Stimulated activated CD4-positive, alpha-beta T cell treated with anti-CD3 and anti-CD28 coated beads, TNF-alpha, amount 100 ng/mL, for 48 hours (primary cell): ENCODE results near the gene POLA1.
A peak's percentile ranks its signal among the peaks of the same experiment; 100 is the strongest.
"Not testable (repeated sequence)": the region's sequence is repeated elsewhere in the genome, so short reads cannot be mapped to it uniquely, and the experiment has no call there.

Experiments
- DNase-seq, 3 donors: peaks; one replicate each; pipeline ENCODE4 v3.0.0-alpha.2; 2020; ENCODE audit warnings: low read depth in 3 of 3

POLA1 gene

DNA sequence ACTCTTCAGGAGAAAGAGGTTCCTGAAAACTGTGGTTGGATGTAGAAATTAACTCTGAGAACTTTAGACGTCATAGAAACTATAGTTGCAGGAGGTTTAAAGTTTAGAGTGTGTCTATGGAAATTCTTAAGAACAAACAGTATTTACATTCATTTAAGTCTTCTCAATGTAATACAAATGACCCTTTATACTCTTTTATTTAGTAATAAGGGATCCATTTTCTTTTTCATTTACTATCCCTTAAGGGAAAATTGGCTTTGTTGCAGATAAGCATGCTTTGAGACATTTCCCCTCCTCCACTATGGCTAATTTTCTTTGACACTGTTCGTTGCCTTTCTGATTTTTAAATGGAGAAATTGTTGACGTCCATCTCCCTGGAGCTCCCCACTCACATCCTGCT lies 96.4 kb downstream of the POLA1 start:
- DNase-seq: no peak

DNA sequence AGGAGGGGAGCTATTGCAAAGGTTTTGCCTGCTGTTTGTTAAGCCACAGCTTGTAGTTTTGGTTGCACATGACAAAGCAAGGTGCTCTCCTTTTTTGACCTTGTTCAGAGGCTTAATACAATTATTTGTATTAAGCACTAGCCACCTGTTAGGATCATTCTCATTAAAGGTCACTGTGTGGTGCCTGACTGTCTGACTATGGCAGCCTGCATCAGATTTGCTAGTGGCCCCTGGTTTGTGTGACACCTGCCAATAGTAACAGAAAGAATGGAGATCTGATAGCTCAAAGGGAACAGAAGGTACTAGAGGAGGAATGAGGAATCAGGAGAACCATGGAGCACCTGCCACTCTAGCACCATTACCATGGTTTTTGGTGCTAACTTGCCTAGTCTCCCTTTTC lies 102.5 kb downstream of the POLA1 start:
- no peak for DNase-seq

DNA sequence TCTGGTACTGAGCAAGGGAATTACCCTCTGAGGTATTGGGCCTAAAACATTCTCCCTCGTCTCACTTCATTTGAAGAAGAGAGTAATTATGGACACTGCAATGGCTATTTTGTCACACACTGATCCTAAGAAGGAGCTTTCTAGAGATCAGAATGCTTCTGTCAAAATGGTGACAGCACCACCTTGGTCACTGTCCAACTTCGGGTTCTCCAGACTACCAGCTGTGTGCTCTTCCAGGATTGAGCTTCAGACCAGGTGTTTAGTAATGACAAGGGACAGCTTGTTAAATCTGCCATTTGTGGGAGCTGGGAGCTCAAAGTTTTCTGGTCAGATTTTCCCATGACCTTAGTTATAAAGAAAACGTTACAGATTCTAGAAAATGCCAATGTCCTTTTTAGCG lies 105.4 kb downstream of the POLA1 start:
- DNase-seq: no peak

DNA sequence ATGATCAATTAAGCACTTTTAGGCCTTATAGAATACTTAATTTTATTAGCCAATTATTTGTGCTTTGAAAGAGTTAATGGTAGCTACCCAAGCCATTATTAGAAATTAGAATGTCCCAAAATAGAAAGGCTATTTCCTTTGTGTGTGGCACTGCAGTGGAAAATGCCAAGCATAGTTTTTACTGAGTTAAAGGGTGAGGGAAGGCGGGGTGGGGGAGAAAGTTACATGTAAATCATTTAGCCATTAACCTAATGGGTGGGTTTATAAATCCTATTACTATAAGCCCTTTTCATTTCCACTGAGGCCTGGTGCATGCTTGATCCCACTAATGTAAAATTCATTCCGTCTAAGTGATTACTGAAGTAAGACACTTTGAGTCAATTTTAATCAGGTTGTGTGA lies 105.8 kb downstream of the POLA1 start:
- DNase-seq: no peak

DNA sequence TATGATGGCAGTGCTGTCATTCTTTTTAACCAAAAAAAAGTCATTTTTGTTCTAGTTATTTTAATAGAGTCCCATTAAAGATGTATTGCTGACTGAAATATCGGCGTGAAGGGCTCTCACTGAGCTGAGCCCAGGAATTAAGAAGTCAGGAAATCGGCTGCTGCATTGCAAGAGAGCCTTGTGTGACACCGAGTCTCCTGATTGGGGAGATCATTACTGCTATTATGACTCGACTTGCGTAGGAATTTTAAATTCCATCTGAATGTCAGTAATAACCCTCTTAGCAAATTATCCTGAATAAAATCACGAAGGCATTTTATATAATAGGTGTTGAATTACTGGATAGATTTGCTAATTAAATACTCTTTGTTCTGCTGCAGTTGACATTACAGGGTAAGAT lies 111.5 kb downstream of the POLA1 start:
- DNase-seq: no peak

DNA sequence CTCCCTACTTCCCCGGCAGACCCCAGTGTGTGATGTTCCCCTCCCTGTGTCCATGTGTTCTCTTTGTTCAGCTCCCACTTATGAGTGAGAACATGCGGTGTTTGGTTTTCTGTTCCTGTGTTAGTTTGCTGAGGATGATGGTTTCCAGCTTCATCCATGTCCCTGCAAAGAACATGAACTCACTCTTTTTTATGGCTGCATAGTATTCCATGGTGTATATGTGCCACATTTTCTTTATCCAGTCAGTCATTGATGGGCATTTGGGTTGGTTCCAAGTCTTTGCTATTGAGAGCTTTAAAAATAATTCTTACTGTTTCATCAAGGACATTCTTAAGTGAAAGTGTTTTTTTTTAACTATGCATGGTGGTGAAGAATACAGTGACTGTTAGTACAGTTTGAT lies 126.1 kb downstream of the POLA1 start:
- DNase-seq: not testable (repeated sequence)

DNA sequence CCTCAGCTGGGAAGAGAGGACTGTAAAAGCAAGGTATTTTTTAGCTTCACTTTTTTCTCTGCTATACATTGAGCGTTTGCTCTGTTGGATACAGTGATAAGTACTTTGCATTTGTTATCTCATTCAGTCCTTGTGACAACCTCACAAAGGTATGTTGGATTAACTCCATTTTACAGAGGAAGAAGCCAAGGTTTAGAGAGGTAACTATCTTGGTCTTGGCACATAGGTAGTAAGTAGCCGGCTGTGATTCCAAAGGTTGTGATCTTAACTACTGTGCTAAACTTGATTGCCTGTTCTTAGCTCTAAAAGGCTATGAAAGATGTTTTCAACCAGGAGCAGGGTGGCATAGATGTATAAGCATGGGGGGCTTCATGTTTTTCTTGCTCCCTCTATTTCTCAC lies 134.4 kb downstream of the POLA1 start:
- no peak for DNase-seq

DNA sequence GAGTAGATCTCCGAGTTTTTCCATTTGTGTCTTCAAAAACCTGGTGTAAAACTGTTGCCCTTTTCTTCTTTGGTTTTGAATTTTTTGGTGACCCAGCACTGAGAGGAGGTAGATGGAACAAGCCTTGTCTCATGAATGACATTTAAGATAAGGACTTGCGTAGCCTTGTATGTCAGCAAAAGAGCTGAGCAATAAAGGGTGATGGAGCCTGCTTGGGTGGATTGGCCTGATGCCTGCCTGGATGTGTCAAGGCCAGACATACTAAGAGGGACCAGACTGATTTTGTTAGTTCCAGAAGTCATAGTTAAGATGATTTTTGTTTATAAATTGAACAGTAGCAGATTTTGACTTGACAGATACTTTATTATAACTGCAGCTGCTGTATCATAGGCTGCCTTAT lies 134.9 kb downstream of the POLA1 start:
- DNase-seq: no peak

DNA sequence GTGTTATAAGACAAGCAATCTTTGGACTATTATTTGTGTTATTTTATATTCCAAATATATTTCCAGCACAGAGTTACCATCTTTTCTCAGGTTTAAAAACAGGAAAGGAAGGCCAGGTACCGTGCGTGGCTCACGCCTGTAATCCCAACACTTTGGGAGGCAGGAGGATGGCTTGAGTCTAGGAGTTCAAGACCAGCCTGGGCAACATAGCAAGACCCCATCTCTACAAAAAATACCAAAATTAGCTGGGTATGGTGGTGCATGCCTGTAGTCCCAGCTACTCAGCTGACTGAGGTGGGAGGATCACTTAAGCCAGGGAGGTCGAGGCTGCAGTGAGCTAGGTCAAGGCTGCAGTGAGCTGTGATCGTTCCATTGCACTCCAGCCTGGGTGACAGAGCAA lies 140.0 kb downstream of the POLA1 start:
- DNase-seq: no peak

DNA sequence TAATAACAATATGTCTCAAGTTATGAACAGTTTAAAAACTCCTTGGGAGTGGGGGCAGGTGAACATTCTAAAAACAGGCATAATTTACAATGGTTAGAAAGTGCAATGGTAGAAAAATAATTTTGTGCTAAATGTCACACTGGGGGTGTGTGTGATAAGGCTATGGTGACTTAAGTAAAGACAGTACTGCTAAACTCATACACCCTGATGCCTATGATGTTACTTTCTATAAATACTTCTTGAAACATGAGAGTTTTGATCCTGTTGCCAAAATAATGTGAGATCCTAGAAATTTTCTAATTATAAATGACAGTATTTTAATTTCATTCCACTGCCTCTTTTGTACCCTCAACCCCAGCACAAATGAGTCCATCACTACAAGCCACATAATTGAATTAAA lies 144.2 kb downstream of the POLA1 start:
- no peak for DNase-seq

DNA sequence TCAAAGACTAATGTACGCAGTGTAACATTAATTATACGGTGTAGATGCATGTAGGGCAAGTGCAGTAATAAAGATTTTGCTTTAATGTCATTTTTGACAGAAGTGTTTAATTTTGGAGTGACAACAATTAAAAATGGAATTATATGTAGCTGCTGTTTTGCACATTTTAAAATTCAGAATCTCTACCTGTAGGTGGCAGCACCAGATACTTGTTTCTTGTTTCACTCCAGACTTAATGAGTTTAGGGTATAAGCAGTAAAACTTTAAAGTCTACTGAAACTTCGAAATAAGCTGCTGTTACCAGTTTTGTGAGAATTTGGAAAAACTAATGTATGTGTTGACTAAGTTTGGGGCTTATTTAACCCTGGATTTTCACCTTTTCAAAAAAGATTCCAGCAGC lies 144.9 kb downstream of the POLA1 start:
- peak in 1 of 3 donors; percentile 14 for DNase-seq

DNA sequence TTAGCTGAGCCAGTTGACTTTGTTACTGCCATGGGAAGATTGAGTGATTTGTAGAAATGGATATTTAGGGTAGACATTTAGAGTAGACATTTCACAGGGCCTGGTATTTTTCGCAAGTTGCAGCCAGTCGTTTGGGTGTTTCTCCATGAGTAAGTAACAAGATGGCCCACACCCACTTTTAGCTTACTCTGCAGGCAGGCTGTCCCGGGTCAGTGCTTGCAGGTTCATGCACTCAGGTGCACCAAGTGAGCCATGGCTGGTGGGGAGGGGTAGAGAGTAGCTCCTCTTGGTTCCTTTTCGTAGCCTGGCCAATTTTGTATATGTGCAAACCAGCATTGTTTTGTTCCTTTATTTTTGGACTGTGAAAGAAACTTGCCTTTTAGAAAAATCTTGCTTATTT lies 145.6 kb downstream of the POLA1 start:
- DNase-seq: no peak

DNA sequence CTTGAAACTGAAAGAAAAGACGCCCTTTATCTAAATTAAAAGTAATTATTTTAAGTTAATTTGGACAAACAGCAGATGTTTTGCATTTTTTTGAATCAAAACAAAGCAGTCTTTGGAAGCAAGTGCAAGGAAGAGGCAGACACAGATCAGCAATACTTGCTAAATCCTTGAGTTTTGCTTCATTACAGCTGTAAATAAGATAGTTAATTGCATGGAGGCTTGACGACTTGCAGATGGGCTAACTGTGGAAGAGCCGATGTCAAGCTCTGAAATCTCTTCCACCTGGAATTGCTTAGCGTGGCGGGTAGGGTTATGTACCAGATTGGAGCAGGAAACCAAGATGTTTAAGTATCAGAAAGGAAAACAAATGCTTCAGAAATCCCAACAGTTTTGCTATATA lies 148.8 kb downstream of the POLA1 start:
- no peak for DNase-seq

DNA sequence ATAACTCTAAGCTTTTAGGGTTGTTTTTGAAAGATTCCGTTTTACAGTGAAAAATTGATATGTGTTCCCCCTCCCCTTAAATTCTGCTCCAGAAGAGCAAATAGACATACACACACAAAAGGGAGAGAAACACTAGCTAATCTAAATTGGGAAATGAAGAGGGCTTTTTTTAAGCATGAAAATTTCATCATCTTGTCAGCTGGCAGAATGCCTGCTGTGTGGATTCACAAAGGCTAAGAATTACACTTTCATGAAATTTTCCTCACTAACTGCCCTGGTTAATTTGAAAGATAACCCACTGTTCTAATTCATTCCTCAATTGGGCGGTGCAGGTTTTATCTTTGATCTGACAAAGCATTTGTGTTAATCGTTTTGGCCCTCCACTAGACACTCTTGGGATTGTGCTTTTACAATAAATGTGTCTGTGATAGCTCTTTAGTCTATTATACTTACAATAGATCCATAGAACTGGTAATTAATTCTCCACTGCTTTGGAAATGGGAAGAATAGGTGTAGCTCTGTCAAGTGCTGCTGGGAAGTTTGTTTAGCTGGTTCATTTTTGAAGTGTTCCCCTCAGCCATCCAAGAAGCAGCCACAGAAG lies 152.9 kb downstream of the POLA1 start:
- no peak for DNase-seq

DNA sequence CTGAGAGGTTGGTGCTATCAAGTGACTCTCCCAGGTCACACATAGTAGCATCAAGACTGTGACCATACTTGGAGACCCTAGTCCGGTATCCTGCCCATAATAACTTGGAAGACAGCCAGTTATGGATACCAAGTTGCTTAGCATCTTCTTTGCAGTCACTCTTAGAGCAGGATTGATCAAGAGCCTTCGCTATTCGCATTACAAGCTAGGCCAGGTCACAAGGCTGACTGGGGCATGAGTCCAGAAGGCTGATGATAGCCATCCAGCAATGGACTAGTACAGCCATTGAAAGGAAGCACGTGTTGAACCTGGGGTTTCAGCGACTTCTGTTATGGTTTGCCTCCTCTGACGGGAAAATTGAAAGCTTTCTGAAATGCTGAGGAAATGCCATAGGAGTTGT lies 157.6 kb downstream of the POLA1 start:
- DNase-seq: no peak

DNA sequence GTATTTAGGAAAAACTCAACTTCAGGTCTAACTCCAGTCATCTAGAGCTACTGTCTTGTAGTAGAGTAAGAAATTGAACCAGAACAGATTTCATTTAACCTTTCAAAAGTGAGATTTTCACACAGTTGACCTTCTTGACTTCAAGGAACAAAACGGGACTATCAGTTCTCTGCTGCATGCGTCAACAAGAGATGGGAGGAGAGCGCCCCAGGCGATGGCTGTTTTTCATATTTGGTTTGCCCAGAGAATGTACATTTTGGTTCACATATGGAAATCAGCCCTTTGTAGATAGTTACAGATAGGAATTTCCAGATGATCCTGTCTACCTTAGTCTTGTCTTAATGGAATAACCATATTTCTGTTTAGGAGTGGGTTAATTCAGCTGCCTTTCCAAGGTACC lies 158.1 kb downstream of the POLA1 start:
- no peak for DNase-seq

DNA sequence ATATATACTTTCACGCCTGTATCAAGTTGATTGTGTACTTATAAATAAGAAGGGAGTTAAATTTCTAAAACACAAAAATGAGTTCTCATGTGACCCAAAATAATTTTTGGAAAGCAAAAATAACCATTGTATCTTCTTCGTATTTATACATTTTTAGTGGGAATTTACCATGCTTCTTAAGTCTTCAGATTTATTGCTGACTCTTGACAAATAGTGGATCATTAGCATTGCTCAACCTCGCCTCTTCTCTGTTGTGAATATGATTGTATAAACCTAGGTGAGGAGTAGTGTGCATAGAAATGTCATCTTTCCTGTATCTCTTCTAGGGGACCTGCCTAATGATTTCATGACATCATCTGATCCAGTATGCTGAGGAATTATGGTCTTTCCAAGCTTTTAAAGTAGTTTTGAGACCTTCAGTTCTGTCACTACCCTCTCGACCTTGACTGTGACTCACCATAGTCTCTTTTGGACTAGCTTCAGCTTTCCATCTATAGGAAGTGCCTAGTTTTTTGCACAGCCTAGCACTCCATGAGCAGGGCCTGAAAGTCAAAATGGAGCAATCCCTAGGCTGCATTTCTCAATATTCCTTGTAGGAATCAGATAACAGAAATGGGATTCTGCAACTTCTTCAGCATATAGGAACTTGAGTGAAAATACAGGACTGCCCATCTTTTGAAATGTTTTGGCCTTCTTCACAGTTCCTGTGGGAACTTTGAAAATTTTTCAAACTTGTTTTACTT lies 164.5 kb downstream of the POLA1 start:
- DNase-seq: no peak

DNA sequence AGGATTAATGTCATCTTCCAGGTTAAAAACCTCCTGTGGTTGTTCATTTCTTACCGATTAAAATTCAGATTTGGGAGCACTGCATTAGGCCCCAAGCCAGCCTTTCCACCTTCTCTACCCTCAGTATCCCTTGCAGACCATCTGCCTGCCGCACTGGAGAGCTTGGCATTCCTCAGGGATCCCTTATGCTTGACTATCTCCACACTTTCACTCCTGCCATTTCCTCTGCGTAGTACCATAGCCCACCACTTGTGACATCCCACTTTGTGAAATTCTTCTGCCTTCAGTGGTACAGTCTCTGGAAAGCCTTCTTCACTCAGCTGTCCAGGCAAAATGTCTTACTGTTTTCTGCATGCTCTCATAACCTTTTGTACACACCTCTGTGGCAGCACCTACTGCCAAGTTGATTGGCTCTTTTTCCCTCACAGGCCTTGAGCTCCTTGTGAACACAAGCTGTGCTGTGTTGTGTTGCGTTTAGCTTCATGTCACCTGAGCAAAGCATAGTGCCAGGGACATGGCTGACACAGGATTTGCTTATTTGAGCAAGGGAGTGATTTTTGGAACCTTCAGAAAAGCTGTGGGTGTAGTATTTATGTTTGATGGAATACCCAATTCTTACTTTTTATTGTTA lies 165.6 kb downstream of the POLA1 start:
- no peak for DNase-seq

DNA sequence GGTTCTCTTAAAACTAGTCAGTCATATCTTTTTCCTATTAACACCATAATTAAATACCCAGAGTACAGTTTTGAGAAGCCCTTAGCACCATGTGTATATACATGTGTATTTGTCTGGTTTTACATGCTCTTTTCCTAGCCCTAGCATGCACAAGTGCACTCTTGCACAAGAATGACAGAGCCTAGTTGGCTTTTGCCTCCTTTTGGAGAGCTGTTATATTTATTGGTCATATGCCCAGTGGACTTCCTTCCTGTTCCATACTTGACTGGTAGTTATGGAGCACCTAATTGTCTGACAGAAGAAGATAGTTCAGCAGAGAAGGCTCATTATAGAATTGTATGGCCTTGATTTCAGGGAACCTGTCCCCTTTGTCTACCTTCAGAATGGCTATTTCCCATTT lies 166.4 kb downstream of the POLA1 start:
- no peak for DNase-seq

DNA sequence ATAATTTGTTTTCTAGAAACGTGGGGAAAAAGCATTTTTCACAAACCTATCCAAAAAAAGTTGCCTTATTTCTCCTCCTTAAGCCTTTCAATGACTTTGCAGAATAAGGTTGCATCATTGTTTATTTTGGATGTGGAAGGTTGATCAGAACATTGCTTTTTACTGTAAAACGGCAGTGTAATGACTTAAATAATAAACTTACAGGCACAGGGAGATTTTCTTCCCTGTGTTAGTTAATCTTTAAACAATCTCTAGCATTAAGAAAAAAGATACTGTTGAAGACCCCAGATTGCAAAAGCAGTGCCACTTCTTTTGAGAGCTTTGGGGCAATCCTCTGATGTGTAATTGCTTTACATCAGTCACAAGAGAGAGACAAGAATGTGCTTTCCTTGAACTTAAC lies 168.6 kb downstream of the POLA1 start:
- DNase-seq: no peak

DNA sequence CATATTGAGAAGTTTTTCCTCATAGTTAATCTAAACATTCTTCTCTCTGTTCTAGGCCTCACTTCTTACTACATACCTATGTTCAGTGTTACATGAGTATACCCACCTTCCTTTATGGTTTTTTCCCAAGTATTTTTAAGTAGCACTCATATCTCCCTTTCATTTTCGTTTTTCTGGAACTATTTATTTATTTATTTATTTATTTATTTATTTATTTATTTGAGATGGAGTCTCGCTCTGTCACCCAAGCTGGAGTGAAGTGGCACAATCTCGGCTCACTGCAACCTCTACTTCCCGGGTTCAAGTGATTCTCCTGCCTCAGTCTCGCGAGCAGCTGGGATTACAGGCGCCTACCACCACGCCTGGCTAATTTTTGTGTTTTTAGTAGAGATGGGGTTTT lies 170.1 kb downstream of the POLA1 start:
- DNase-seq: not testable (repeated sequence)

DNA sequence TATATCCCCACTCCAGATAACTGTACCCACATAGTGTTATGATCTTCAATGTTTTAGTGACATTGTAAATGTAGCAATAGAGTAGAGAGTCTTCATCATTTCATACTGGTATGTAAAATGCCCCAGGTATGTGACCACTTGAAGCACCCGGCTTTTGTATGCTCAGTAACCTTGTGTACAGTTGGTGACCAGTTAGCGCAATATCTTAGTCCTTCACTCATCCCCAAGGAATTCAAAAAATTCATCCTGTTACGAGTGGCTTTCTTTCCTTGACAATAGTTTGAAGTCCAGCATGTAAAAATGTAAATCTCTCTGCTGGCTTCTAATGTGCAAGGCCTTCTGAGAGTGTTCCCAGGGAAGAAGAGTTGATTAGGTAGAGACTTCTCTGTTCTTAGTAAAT lies 176.4 kb downstream of the POLA1 start:
- no peak for DNase-seq

DNA sequence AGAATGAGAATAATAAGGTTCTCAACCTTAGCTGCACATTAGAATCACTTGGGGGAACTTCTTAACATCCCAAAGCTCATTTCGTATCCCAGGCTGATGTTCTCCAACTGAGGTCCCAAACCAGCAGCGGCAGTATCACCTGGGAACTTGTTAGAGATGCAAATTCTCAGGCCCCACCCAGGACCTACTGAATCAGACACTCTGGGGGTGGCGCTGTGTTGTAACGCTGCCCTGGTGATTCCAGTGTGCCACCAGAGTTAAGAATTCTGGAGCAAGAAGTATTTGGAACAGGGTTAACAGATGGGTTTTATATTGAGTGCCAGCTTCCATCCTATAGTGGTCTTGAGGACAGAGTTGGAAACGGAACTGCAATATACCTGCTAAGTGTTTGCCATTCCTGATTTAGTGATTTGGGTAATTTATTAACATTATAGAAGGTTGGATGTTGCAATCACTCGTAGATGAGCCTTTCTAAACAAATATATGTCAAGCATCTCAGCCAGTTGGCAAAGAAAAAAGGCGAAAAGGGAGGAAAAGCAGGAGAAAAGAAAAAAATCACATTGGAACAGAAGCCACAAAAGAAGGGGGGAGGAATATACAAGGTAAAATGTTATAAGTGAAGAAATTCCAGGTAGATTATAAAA lies 181.0 kb downstream of the POLA1 start:
- no peak for DNase-seq
